ENCODE measurements around the gene GMDS.
A peak's percentile ranks its signal among the peaks of the same experiment; 100 is the strongest.

Gene GMDS

GRCh38 chr6:2086326-2086965 is 159.0 kb downstream of the GMDS start:
- no peak for DNase-seq

GRCh38 chr6:2085657-2086056 is 159.7 kb downstream of the GMDS start:
- DNase-seq = no peak

GRCh38 chr6:2081155-2082138 is 164.0 kb downstream of the GMDS start:
- DNase-seq = no peak

- no peak for DNase-seq
Measured at GRCh38 chr6:2078888-2079287, 166.5 kb downstream of the GMDS start.

GRCh38 chr6:2077826-2078225 is 167.6 kb downstream of the GMDS start:
- DNase-seq = no peak

GRCh38 chr6:2073476-2073875 is 171.9 kb downstream of the GMDS start:
- no peak for DNase-seq

- DNase-seq = no peak
Measured at GRCh38 chr6:2072453-2072852, 173.0 kb downstream of the GMDS start.

- DNase-seq = peak; percentile 36
Measured at GRCh38 chr6:2063547-2063946, 181.9 kb downstream of the GMDS start.

GRCh38 chr6:2061880-2062279 is 183.5 kb downstream of the GMDS start:
- no peak for DNase-seq

GRCh38 chr6:2055911-2056310 is 189.5 kb downstream of the GMDS start:
- no peak for DNase-seq

- DNase-seq = no peak
Measured at GRCh38 chr6:2055143-2055542, 190.3 kb downstream of the GMDS start.

GRCh38 chr6:2054516-2055067 is 190.8 kb downstream of the GMDS start:
- no peak for DNase-seq

- DNase-seq = no peak
Measured at GRCh38 chr6:2053691-2054090, 191.7 kb downstream of the GMDS start.

- no peak for DNase-seq
Measured at GRCh38 chr6:2047855-2048254, 197.6 kb downstream of the GMDS start.

GRCh38 chr6:2044192-2044591 is 201.2 kb downstream of the GMDS start:
- DNase-seq = no peak

GRCh38 chr6:2042956-2043648 is 202.3 kb downstream of the GMDS start:
- DNase-seq = no peak

- DNase-seq = no peak
Measured at GRCh38 chr6:2038092-2038491, 207.3 kb downstream of the GMDS start.

- no peak for DNase-seq
Measured at GRCh38 chr6:2037237-2037926, 208.0 kb downstream of the GMDS start.

- DNase-seq = no peak
Measured at GRCh38 chr6:2036710-2037023, 208.7 kb downstream of the GMDS start.

- no peak for DNase-seq
Measured at GRCh38 chr6:2035826-2036709, 209.3 kb downstream of the GMDS start.

GRCh38 chr6:2035046-2035445 is 210.4 kb downstream of the GMDS start:
- no peak for DNase-seq

- no peak for DNase-seq
Measured at GRCh38 chr6:2034256-2034655, 211.1 kb downstream of the GMDS start.
